Cardiac muscle cell (in vitro differentiated cells and primary cell): ENCODE results near the gene TRANK1. TPM values are rescaled to one million over a fixed set of nuclear protein-coding genes. Genes with fewer than 3 reads are reported as not detected.

Source experiments
- DNase-seq, 2 donors: peaks; one replicate each; pipeline versions ENCODE4 v3.0.0 to v3.0.0-alpha.2; 2010 to 2017; ENCODE audit warnings: low read depth in 1 of 2, low spot score in 1 of 2
- H3K27ac ChIP-seq: fragments of 200-600 bp; sonication (generic); 2 replicates; pipeline ENCODE4 v1.5.1; 2016
- H3K27me3 ChIP-seq: fragments of 200-600 bp; sonication (generic); 2 replicates; pipeline ENCODE4 v1.6.0; 2016; ENCODE audit warnings: control low read depth
- H3K36me3 ChIP-seq: fragments of 200-600 bp; sonication (generic); 2 replicates; pipeline ENCODE4 v1.5.1; 2016; ENCODE audit warnings: control low read depth
- H3K4me1 ChIP-seq: fragments of 200-600 bp; sonication (generic); 2 replicates; pipeline ENCODE4 v1.8.1; 2017; ENCODE audit warnings: low read depth, mild to moderate bottlenecking, mixed run types
- H3K4me3 ChIP-seq: fragments of 200-600 bp; sonication (generic); 2 replicates; pipeline ENCODE4 v1.5.1; 2016; ENCODE audit warnings: mild to moderate bottlenecking
- H3K9me3 ChIP-seq: fragments of 200-600 bp; sonication (generic); 2 replicates; pipeline ENCODE4 v1.5.1; 2017; ENCODE audit warnings: low read depth, mild to moderate bottlenecking, control low read depth
- polyA plus RNA-seq: library from polyadenylated mRNA; unstranded; fragments of >200 nt; fragmentation: Nextera tagmentation; extraction: Ambion mirVana; gene quantifications from 2 replicates; pipeline ENCODE4 v1.2.1, GENCODE V29; 2016
- total RNA-seq: library from RNA; depleted of rRNA; stranded (reverse); fragments of >200 nt; gene quantifications from 2 replicates; pipeline ENCODE4 v1.2.3, GENCODE V29; 2016
- TF ChIP-seq, protein P1 (sequence below): IDR thresholded peaks from 2 replicates; pipeline ENCODE4 v1.5.1; 2012; ENCODE audit warnings: low read depth, mild to moderate bottlenecking, low read length

TRANK1 gene
- total and polyA plus RNA-seq, 2 experiments from 2014 or later: 1.9 to 8.2 TPM

DNA sequence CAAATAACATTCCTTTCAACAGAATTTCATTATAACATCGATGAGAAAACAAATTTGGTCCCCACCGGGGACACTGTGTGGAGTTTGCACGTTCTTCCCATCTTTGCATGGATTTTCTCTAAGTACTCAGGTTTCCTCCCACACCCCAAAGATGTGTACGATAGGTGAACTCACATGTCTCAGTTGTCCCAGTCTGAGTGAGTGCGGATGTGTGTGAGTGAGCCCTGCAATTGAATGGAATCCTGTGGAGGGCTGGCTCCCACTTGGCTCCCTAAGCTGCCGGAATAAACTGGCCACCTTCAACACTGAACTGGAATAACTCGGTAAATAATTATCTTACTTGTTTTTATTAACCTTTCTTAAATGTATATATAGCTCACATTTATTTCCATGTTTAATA, 77.0 kb downstream of the TRANK1 start:
- Histone ChIP-seq H3K9me3 (no peaks in the 10 kb centered on the region), H3K4me1 (no peaks in the 10 kb centered on the region), H3K27ac (no peak overlapping the region), H3K36me3 (no peaks in the 10 kb centered on the region), H3K27me3 (no peaks in the 10 kb centered on the region), H3K4me3 (no peak overlapping the region)
- TF ChIP-seq, protein P1, sequence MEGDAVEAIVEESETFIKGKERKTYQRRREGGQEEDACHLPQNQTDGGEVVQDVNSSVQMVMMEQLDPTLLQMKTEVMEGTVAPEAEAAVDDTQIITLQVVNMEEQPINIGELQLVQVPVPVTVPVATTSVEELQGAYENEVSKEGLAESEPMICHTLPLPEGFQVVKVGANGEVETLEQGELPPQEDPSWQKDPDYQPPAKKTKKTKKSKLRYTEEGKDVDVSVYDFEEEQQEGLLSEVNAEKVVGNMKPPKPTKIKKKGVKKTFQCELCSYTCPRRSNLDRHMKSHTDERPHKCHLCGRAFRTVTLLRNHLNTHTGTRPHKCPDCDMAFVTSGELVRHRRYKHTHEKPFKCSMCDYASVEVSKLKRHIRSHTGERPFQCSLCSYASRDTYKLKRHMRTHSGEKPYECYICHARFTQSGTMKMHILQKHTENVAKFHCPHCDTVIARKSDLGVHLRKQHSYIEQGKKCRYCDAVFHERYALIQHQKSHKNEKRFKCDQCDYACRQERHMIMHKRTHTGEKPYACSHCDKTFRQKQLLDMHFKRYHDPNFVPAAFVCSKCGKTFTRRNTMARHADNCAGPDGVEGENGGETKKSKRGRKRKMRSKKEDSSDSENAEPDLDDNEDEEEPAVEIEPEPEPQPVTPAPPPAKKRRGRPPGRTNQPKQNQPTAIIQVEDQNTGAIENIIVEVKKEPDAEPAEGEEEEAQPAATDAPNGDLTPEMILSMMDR: no peak
- peak in 1 of 2 donors; percentile 31 for DNase-seq

DNA sequence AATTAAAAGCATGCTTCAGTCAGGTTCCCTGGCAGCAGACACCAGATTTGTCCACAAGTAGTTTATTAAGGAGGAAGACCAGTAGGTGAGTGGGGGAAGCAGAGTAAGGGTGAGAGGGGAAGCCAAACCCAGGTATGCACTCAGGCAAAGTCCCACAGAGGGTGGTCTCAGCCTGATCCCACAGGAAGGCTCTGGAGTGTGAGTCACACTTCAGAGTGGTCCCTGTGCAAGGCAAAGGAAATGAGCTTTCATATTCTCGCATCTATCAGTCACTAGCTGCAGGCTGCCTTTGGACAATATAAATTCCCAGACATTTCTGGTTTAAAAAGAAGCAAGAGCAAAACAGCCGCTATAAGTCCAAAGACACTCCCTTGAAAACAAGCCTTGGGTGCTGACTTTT, 78.5 kb downstream of the TRANK1 start:
- Histone ChIP-seq H3K9me3 (no peaks in the 10 kb centered on the region), H3K36me3 (no peaks in the 10 kb centered on the region), H3K4me1 (no peaks in the 10 kb centered on the region), H3K4me3 (no peak overlapping the region), H3K27ac (no peak overlapping the region), H3K27me3 (no peaks in the 10 kb centered on the region)
- TF ChIP-seq, protein P1: no peak
- DNase-seq: no peak

DNA sequence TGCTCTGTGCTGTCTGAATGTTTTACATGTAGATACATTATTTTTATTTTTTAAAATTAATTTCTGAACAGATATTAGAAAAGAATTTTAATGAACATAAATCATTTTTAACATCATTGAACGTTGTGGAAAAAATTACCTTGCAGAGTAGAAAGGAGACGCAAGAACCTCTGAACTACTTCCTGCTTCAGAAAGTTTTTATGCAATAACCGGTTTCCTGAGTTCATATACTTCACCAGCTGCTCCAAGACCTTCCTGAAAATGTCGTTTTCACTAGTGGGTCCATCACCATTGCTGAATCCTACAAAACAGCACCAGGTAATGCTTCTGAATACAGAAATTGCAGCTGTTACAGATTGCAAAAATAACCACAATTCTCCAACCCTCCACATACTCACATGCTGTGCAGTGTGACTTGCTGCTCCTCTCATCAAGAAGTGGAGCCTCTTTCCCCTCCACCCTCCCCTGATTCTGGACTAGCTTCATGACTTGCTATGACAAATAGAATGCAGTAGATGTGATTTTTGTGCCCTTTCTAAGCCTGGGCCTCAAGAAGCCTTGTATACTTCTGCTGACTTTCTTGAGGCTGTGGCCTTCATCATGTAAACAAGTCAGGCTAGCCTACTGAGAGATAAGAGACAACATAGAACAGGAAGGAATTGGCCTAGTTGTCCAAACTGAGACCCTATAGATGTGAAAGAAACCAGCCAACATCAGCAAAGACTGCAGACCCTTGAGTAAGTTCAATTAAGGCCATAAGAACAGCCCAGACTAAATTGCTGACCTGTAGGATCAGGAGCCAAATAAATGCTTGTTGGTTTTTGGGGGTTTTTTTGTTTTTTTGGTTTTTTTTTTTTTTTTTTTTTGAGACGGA, 80.4 kb downstream of the TRANK1 start:
- Histone ChIP-seq H3K27me3 (no peaks in the 10 kb centered on the region), H3K36me3 (no peaks in the 10 kb centered on the region), H3K9me3 (no peaks in the 10 kb centered on the region), H3K4me3 (no peak overlapping the region), H3K27ac (no peak overlapping the region), H3K4me1 (no peaks in the 10 kb centered on the region)
- TF ChIP-seq, protein P1: no peak
- no peak for DNase-seq

DNA sequence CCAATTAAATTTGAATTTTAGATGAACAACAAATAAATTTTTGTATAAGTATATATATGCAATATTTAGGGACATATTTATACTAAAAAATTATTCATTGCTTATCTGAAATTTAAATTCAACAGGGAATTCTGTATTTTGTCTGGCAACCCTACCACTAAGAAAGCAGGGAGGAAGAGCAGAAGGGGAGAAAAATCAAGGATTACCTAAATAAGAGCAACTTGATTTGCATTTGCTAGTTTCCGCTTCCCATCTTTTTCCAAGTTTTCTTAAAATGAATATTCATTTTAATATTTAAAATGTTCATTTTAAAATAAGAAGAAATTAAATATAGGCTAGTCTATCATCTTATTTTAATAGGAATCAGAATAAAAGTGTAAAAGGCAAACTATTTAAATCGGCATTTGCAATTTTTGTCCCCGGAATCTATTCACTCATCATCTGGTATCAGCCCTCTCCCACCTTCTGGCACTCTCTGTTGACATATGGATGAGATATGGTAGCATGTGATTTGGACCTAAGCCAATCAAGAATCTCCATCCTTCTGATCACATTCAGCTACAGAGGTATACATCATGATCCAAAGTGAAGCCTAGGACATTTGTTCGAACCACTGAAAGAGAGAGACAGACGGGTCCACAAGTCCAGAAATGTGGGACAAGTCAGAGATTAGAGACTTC, 82.6 kb downstream of the TRANK1 start:
- Histone ChIP-seq H3K9me3 (no peaks in the 10 kb centered on the region), H3K36me3 (no peaks in the 10 kb centered on the region), H3K27me3 (no peaks in the 10 kb centered on the region), H3K4me3 (no peak overlapping the region), H3K4me1 (no peaks in the 10 kb centered on the region), H3K27ac (no peak overlapping the region)
- TF ChIP-seq, protein P1: no peak
- DNase-seq: no peak

DNA sequence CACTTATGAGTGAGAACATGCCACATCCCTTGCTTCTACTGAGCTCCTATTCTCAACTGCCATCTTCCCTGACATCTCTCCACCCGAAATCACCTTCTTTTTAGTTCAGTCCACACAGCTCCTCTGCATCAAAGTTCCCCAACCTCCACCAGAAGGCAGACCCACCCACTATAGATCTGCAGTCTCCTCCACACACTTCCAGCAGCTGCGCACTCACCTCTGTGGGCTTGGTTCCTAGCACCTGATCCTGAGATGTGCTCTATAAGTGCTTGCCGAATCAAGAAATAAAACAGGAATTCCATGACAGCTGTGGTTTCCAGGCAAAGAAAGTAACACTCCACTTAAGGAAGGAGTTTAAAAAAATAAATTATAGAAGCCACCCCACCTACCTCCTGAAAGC, 85.4 kb downstream of the TRANK1 start:
- TF ChIP-seq, protein P1: no peak
- no peaks in the 10 kb centered on the region for H3K9me3 ChIP-seq
- H3K4me1 ChIP-seq: no peaks in the 10 kb centered on the region
- DNase-seq: no peak
- H3K4me3 ChIP-seq: no peak overlapping the region
- no peak overlapping the region for H3K27ac ChIP-seq
- H3K36me3 ChIP-seq: no peaks in the 10 kb centered on the region
- no peaks in the 10 kb centered on the region for H3K27me3 ChIP-seq
